Measurements from ENCODE around the gene ACE.

GRCh38 chr17:63497708-63498483 is 21.0 kb downstream of the ACE start:
- TF ChIP-seq CREB1 (CRISPR knock-in tag; IDR thresholded peaks at IDR 0.05; ENCODE audit: low read depth) = no peak
- no peak for TF ChIP-seq EZH2 (IDR thresholded peaks at IDR 0.05; ENCODE audit: low read depth, unreplicated experiment)
- peak; percentile 61 to 76 for TF ChIP-seq CTCF (conservative IDR thresholded peaks at IDR 0.05; ENCODE audit: low read depth in 2 of 2)
- TF ChIP-seq REST (IDR thresholded peaks at IDR 0.05; ENCODE audit: unreplicated experiment) = no peak
